ENCODE results near the gene DDX10.

DDX10 gene

GRCh38 chr11:108891909-108892511 is 227.1 kb downstream of the DDX10 start:
- Mint-ChIP-seq H3K4me1 (no peaks in the 10 kb centered on the region), H3K4me3 (no peak overlapping the region), H3K36me3 (no peaks in the 10 kb centered on the region), H3K27ac (no peak overlapping the region), H3K9me3 (no peaks in the 10 kb centered on the region)
- DNase-seq (ENCODE audit: low spot score in 2 of 2) (no peak), ATAC-seq (no peak)

- H3K4me1 Mint-ChIP-seq, result no peaks in the 10 kb centered on the region
- DNase-seq (ENCODE audit: low spot score in 2 of 2) (no peak), ATAC-seq (peak; percentile 66)
- no peaks in the 10 kb centered on the region for H3K9me3 Mint-ChIP-seq
- H3K27ac Mint-ChIP-seq, result no peak overlapping the region
- no peak overlapping the region for H3K4me3 Mint-ChIP-seq
- no peaks in the 10 kb centered on the region for H3K36me3 Mint-ChIP-seq
These were observed 231.0 kb downstream of the DDX10 start for GRCh38 chr11:108895579-108896480.

GRCh38 chr11:108897071-108897481 is 232.2 kb downstream of the DDX10 start:
- no peak for DNase-seq (ENCODE audit: low spot score in 2 of 2)
- Mint-ChIP-seq H3K27ac (no peak overlapping the region), H3K4me3 (no peak overlapping the region), H3K36me3 (no peaks in the 10 kb centered on the region), H3K4me1 (no peaks in the 10 kb centered on the region), H3K9me3 (no peaks in the 10 kb centered on the region)
- ATAC-seq, result no peak

DNA sequence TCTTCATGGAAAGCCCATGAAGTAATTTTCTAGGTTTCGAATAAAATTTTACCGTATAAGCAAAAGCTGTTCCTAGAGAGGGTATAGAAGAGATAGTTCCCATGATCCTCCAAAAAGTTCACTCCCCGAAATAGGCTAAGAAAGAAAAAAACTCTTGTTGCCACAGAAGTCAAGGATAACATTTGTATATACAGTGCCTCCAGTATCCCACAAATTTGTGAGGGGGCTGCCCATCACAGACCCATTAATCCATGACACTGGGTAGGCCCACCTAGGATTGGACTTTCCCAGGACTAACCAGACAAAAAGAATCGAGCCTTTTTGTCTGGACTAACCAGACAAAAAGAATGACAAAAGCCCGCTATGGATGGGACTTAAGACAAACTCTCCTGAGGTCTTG is 233.0 kb downstream of the DDX10 start:
- no peaks in the 10 kb centered on the region for H3K9me3 Mint-ChIP-seq
- no peaks in the 10 kb centered on the region for H3K36me3 Mint-ChIP-seq
- DNase-seq (ENCODE audit: low spot score in 2 of 2) (no peak), ATAC-seq (no peak)
- H3K4me1 Mint-ChIP-seq, result no peaks in the 10 kb centered on the region
- no peak overlapping the region for H3K4me3 Mint-ChIP-seq
- H3K27ac Mint-ChIP-seq, result no peak overlapping the region

GRCh38 chr11:108901359-108901758 is 236.5 kb downstream of the DDX10 start:
- H3K36me3 Mint-ChIP-seq, result peaks cover 6% of the 10 kb centered on the region
- no peaks in the 10 kb centered on the region for H3K9me3 Mint-ChIP-seq
- no peak overlapping the region for H3K4me3 Mint-ChIP-seq
- no peak overlapping the region for H3K27ac Mint-ChIP-seq
- no peaks in the 10 kb centered on the region for H3K4me1 Mint-ChIP-seq
- no peak for DNase-seq (ENCODE audit: low spot score in 2 of 2)
- ATAC-seq, result no peak

DNA sequence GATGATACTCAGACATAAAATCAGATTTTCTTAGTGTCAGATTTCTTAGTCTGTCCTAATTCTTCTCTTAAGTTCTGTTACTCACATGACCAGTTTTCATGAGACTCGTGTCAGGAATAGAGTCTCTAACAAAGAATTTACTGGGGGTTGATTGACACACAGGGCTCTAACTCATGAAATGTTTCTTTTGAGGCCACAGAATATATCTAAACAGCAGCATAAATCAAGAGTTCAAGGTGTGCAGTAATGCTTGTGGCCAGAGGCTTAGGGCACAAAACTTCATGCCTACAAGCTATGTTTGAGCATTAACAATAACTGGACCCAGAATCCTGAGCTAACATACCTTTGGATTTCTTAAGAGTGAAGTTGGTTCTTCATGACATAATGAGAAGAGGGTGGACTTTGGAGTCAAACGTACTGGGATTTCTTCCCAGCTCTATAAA is 237.2 kb downstream of the DDX10 start:
- H3K4me3 Mint-ChIP-seq, result no peak overlapping the region
- no peak for ATAC-seq
- no peak overlapping the region for H3K27ac Mint-ChIP-seq
- H3K4me1 Mint-ChIP-seq, result no peaks in the 10 kb centered on the region
- no peak for DNase-seq (ENCODE audit: low spot score in 2 of 2)
- H3K9me3 Mint-ChIP-seq, result no peaks in the 10 kb centered on the region
- peaks cover 6% of the 10 kb centered on the region for H3K36me3 Mint-ChIP-seq

- Mint-ChIP-seq H3K36me3 (peaks cover 6% of the 10 kb centered on the region), H3K27ac (no peak overlapping the region), H3K4me3 (no peak overlapping the region), H3K4me1 (peaks cover 1% of the 10 kb centered on the region), H3K9me3 (no peaks in the 10 kb centered on the region)
- no peak for ATAC-seq
- no peak for DNase-seq (ENCODE audit: low spot score in 2 of 2)
These were observed 239.6 kb downstream of the DDX10 start for GRCh38 chr11:108904480-108904879.

DNA sequence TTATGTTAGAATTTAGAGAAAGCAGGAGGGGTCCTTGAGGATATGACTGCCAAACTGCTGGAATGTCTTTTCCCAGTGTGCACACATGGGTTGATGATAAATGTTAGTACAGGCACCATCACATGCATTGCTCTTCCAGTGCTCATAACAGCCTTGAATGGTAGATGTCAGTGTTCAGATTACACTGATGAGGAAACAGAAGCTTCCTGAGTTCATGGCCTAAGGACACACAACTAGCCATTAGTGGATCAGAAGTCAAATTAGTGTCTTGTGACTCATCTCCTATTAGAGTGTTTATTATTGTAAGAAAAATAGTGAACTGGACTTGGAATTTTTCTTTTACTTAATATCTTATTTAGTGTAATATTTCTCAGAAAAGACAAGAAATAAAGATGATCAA is 241.5 kb downstream of the DDX10 start:
- Mint-ChIP-seq H3K27ac (no peak overlapping the region), H3K4me1 (peaks cover 7% of the 10 kb centered on the region), H3K9me3 (no peaks in the 10 kb centered on the region), H3K4me3 (no peak overlapping the region), H3K36me3 (peaks cover 6% of the 10 kb centered on the region)
- DNase-seq (ENCODE audit: low spot score in 2 of 2) (no peak), ATAC-seq (no peak)

GRCh38 chr11:108906826-108907225 is 242.0 kb downstream of the DDX10 start:
- ATAC-seq, result no peak

DNA sequence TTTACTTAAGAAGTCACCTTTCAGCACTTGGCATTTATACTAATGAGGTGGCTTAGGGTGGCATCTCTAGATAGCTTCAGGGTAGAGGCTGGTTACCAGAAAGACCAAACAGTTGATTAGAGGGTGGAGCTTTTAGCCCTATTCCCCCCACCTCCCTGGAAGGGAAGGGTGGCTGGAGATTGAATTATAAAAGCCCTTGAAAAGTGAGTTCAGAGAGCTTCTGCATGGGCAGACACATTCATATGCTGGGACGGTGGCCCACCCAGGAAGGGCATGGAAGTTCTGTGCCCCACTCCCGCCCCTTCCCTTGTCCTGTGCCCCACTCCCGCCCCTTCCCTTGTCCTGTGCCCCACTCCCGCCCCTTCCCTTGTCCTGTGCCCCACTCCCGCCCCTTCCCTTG is 244.2 kb downstream of the DDX10 start:
- Mint-ChIP-seq H3K9me3 (no peaks in the 10 kb centered on the region), H3K27ac (no peak overlapping the region), H3K36me3 (peaks cover 6% of the 10 kb centered on the region), H3K4me3 (no peak overlapping the region), H3K4me1 (peaks cover 7% of the 10 kb centered on the region)
- ATAC-seq (no peak), DNase-seq (ENCODE audit: low spot score in 2 of 2) (no peak)

More at GRCh38 chr11:108906826-108907225, 242.0 kb downstream of the DDX10 start:
- no peak overlapping the region for H3K4me3 Mint-ChIP-seq
- no peak for DNase-seq (ENCODE audit: low spot score in 2 of 2)
- H3K27ac Mint-ChIP-seq, result no peak overlapping the region
- peaks cover 6% of the 10 kb centered on the region for H3K36me3 Mint-ChIP-seq
- no peaks in the 10 kb centered on the region for H3K9me3 Mint-ChIP-seq
- H3K4me1 Mint-ChIP-seq, result peaks cover 7% of the 10 kb centered on the region

GRCh38 chr11:108909921-108910320 is 245.1 kb downstream of the DDX10 start:
- DNase-seq (ENCODE audit: low spot score in 2 of 2) (no peak), ATAC-seq (no peak)
- Mint-ChIP-seq H3K27ac (no peak overlapping the region), H3K36me3 (peaks cover 6% of the 10 kb centered on the region), H3K9me3 (no peaks in the 10 kb centered on the region), H3K4me1 (peaks cover 7% of the 10 kb centered on the region), H3K4me3 (no peak overlapping the region)

DNA sequence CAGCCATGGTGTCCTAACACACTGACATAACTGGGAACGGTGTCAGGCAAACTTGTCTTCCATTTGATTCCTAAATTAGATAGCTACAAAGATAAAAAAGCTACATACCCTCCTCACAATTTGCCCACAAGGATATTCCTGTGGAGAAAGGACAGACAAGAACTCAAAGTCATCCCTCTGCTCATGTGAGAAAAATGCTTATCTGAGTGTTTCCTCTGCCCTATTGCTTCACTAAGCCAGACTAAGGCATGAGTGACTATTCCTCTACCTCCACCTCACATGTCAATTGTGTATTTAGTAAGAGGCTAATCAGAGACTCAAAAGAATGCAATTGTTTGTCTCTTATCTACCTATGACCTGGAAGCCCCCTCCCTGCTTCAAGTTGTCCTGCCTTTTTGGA is 247.7 kb downstream of the DDX10 start:
- Mint-ChIP-seq H3K9me3 (no peaks in the 10 kb centered on the region), H3K27ac (no peak overlapping the region), H3K4me1 (peaks cover 7% of the 10 kb centered on the region), H3K4me3 (no peak overlapping the region), H3K36me3 (peaks cover 6% of the 10 kb centered on the region)
- no peak for DNase-seq (ENCODE audit: low spot score in 2 of 2)
- ATAC-seq, result no peak

DNA sequence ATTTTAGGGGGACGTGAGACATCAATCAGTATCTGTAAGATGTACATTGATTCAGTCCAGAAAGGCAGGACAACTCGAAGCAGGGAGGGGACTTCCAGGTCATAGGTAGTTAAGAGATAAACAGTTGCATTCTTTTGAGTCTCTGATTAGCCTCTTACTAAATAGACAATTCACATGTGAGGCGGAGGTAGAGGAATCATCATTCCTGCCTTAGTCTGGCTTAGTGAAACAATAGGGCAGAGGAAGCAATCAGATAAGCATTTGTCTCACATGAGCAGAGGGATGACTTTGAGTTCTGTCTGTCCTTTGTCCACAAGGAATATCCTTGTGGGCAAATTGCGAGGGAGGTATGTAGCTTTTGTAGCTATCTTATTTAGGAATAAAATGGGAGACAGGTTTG is 248.3 kb downstream of the DDX10 start:
- Mint-ChIP-seq H3K4me1 (peaks cover 7% of the 10 kb centered on the region), H3K36me3 (peaks cover 12% of the 10 kb centered on the region), H3K4me3 (no peak overlapping the region), H3K27ac (no peak overlapping the region), H3K9me3 (no peaks in the 10 kb centered on the region)
- ATAC-seq (no peak), DNase-seq (ENCODE audit: low spot score in 2 of 2) (no peak)

GRCh38 chr11:108914211-108914610 is 249.3 kb downstream of the DDX10 start:
- H3K4me3 Mint-ChIP-seq, result no peak overlapping the region
- no peak overlapping the region for H3K27ac Mint-ChIP-seq
- H3K4me1 Mint-ChIP-seq, result peaks cover 7% of the 10 kb centered on the region
- DNase-seq (ENCODE audit: low spot score in 2 of 2) (no peak), ATAC-seq (no peak)
- peaks cover 14% of the 10 kb centered on the region for H3K36me3 Mint-ChIP-seq
- no peaks in the 10 kb centered on the region for H3K9me3 Mint-ChIP-seq

GRCh38 chr11:108914981-108915380 is 250.1 kb downstream of the DDX10 start:
- H3K4me1 Mint-ChIP-seq, result peaks cover under 1% of the 10 kb centered on the region
- no peak for DNase-seq (ENCODE audit: low spot score in 2 of 2)
- peaks cover 14% of the 10 kb centered on the region for H3K36me3 Mint-ChIP-seq

DNA sequence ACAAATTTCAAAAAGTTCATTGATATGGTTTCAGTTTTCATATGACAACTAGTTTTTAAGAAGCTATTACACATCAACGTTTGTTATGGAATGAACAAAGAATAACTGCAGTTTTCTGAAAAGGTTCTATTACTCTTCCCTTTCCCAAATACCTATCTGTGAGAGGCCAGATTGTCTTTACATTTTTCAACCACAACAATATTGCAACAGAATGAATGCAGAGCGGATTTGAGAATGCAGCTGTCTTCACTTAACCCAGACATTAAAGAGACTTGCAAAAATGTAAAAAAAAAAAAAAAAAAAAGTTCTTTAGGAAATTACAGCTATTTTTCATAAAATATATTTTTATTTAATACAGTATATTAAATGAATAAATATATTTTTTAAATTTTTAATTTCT is 250.8 kb downstream of the DDX10 start:
- Mint-ChIP-seq H3K27ac (no peak overlapping the region), H3K9me3 (no peaks in the 10 kb centered on the region), H3K36me3 (peaks cover 14% of the 10 kb centered on the region), H3K4me3 (no peak overlapping the region), H3K4me1 (no peaks in the 10 kb centered on the region)
- DNase-seq (ENCODE audit: low spot score in 2 of 2), result no peak
- ATAC-seq, result no peak

More at GRCh38 chr11:108914981-108915380, 250.1 kb downstream of the DDX10 start:
- no peak overlapping the region for H3K27ac Mint-ChIP-seq
- no peaks in the 10 kb centered on the region for H3K9me3 Mint-ChIP-seq
- no peak overlapping the region for H3K4me3 Mint-ChIP-seq
- no peak for ATAC-seq

Measured in stimulated activated effector memory CD8-positive, alpha-beta T cell treated with anti-CD3 and anti-CD28 coated beads, Interleukin-12 subunit alpha, Interleukin-12 subunit beta, amount 100 ng/mL, for 72 hours (primary cell).